ENCODE data around the gene MXI1.

- no peak for TF ChIP-seq CTCF (conservative IDR thresholded peaks at IDR 0.05)
- no peak for TF ChIP-seq ZFX (IDR thresholded peaks at IDR 0.05)
Observed at GRCh38 chr10:110296966-110297365, 89.6 kb downstream of the MXI1 start.
